Ascending aorta (tissue), 2 donors: ENCODE data around the gene HHAT. TPM values are rescaled to one million over a fixed set of nuclear protein-coding genes. Genes with fewer than 3 reads are reported as not detected.

ENCODE experiments used
- DNase-seq, 2 donors: peaks; one replicate each; pipeline ENCODE4 v3.0.0-alpha.2; 2019; ENCODE audit warnings: low spot score in 2 of 2
- H3K27ac ChIP-seq, 2 donors: fragments of 200-600 bp; sonication (generic); one replicate each; pipeline ENCODE4 v1.5.1; 2016 to 2017; ENCODE audit warnings: mild to moderate bottlenecking in 1 of 2
- H3K27me3 ChIP-seq: fragments of 200-600 bp; sonication (generic); one replicate; pipeline ENCODE4 v1.5.1; 2017
- H3K36me3 ChIP-seq, 2 donors: fragments of 200-600 bp; sonication (generic); one replicate each; pipeline ENCODE4 v1.5.1; 2016
- H3K4me1 ChIP-seq, 2 donors: fragments of 200-600 bp; sonication (generic); one replicate each; pipeline ENCODE4 v1.5.1; 2016 to 2017; ENCODE audit warnings: mild to moderate bottlenecking in 1 of 2
- H3K4me3 ChIP-seq, 2 donors: fragments of 200-600 bp; sonication (generic); one replicate each; pipeline ENCODE4 v1.5.1; 2016 to 2017; ENCODE audit warnings: mild to moderate bottlenecking in 1 of 2
- H3K9me3 ChIP-seq, 2 donors: fragments of 200-600 bp; sonication (generic); one replicate each; pipeline ENCODE4 v1.5.1; 2016
- intact Hi-C: fragments of 100-400 bp; cut with DNase I; formaldehyde crosslinking; loops from one replicate; pipeline ENCODE4 v1.15.1; 2023
- total RNA-seq: library from RNA; depleted of rRNA; stranded (reverse); fragments of >200 nt; gene quantifications from one replicate; pipeline ENCODE4 v1.1.0, GENCODE V29; 2016
- TF ChIP-seq, protein P1 (sequence below), 3 experiments: fragments of 200-600 bp in 2 of 3; fragments of 450-650 bp in 1 of 3; sonication (generic) in 2 of 3; IDR thresholded peaks; one replicate each; pipeline ENCODE4 v1.5.1; 2016 to 2019; ENCODE audit warnings: antibody characterized with exemption in 3 of 3, mild to moderate bottlenecking in 1 of 3, moderate library complexity in 1 of 3

The HHAT gene
- total RNA-seq, 1 donor from 2014 or later: 1.2 TPM

DNA sequence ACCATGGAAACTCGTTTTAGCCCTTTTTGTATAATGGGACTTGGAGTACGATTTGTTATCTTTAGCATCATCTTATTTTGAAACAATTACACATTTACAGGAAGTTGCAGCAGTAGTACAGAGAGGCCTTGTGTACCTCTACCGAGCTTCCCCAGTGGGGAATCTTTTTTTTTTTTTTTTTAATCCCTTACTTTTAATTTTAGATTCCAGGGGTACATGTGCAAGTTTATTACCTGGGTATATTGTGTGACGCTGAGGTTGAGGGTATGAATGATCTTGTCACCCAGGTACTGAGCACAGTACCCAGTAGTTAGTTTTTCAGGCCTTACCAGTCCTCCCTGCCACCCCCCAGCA, 45.9 kb downstream of the HHAT start:
- Histone ChIP-seq H3K4me1 (no peaks in the 10 kb centered on the region), H3K36me3 (no peaks in the 10 kb centered on the region), H3K4me3 (no peak overlapping the region), H3K27ac (no peak overlapping the region), H3K27me3 (no peaks in the 10 kb centered on the region), H3K9me3 (no peaks in the 10 kb centered on the region)
- DNase-seq: no peak
- intact Hi-C loops: no loop called here
- TF ChIP-seq, protein P1, sequence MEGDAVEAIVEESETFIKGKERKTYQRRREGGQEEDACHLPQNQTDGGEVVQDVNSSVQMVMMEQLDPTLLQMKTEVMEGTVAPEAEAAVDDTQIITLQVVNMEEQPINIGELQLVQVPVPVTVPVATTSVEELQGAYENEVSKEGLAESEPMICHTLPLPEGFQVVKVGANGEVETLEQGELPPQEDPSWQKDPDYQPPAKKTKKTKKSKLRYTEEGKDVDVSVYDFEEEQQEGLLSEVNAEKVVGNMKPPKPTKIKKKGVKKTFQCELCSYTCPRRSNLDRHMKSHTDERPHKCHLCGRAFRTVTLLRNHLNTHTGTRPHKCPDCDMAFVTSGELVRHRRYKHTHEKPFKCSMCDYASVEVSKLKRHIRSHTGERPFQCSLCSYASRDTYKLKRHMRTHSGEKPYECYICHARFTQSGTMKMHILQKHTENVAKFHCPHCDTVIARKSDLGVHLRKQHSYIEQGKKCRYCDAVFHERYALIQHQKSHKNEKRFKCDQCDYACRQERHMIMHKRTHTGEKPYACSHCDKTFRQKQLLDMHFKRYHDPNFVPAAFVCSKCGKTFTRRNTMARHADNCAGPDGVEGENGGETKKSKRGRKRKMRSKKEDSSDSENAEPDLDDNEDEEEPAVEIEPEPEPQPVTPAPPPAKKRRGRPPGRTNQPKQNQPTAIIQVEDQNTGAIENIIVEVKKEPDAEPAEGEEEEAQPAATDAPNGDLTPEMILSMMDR (IDR thresholded peaks at IDR 0.05): no peak

DNA sequence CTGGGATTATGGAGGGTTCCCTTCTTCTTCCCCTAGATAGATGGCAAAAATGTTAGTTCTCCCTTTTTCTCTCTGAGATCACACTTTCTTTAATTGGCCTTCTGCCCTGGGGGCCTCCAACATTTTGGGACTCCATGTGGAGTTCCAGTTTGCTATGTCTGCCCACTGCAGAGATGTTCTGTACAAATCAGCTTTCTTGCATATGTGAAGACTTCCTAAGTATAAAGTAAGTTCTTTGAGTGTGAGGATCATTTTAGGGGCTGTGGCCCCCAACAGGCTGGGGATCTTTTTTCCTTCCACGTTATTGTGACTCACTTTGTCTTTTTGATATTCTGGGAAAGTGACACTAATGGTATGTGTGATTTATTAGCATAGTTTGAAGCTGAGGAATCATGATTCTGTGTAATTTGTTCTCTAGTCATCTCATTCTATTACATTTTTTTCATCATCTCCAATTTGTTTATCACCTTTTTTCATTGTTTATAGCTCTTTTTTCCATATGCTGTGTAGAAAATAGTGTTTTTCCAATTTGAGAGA, 48.2 kb downstream of the HHAT start:
- Histone ChIP-seq H3K4me3 (no peak overlapping the region), H3K36me3 (no peaks in the 10 kb centered on the region), H3K9me3 (no peaks in the 10 kb centered on the region), H3K27ac (no peak overlapping the region), H3K4me1 (no peaks in the 10 kb centered on the region), H3K27me3 (no peaks in the 10 kb centered on the region)
- DNase-seq: no peak
- intact Hi-C loops: no loop called here
- TF ChIP-seq, protein P1 (IDR thresholded peaks at IDR 0.05): no peak

DNA sequence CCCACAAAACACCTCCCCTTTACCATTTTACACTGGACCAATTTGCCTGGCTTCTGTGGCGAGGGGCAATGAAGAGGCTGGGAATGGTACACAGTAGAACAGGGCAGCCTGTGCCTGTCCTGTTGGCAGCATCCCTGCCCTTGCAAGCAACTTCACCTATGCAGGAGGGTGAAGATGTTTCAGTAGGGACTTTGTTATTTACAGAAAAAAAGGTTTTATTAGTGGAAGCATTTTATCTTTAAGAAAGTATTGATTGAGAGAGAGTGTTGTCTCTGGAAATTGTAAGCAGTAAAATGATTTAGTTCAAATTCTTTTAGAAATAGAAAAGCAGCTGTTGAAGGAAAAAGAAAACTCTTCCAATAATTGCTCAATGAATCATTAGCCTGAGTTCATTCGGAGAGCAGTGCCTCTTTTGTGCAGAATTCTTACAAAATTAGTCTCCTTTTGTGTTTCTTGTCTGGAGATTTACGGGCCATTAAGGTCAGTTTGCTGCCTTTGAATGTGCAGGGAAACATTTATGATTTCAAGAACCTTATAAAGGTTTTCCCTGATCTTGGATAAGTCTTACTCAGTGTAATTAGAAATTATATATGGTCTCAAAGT, 49.1 kb downstream of the HHAT start:
- no peaks in the 10 kb centered on the region for H3K4me1 ChIP-seq
- no peak overlapping the region for H3K4me3 ChIP-seq
- intact Hi-C loops: no loop called here
- TF ChIP-seq, protein P1 (IDR thresholded peaks at IDR 0.05): no peak
- DNase-seq: no peak
- no peaks in the 10 kb centered on the region for H3K27me3 ChIP-seq
- H3K9me3 ChIP-seq: no peaks in the 10 kb centered on the region
- no peak overlapping the region for H3K27ac ChIP-seq
- H3K36me3 ChIP-seq: no peaks in the 10 kb centered on the region

DNA sequence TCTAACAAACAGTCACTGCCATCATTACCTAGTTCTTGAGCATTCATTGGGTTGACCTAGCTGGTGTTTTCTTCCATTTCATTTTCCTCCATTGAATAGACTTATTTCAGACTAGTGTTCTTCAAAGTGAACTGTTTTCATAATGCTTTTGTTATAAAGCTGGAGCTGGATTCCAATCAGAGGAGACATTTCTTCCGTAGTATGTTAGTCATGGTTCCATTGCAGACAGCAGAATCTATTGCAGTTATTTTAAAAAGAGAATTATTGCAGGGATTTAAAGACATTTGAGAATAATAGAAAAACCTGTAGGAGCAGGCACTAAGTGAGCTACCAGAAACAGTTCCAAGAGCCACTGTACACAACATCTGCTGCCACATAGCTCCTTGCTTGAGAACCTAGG, 50.0 kb downstream of the HHAT start:
- DNase-seq: no peak
- no peak overlapping the region for H3K4me3 ChIP-seq
- H3K36me3 ChIP-seq: no peaks in the 10 kb centered on the region
- no peaks in the 10 kb centered on the region for H3K27me3 ChIP-seq
- H3K9me3 ChIP-seq: no peaks in the 10 kb centered on the region
- no peak overlapping the region for H3K27ac ChIP-seq
- intact Hi-C loops: no loop called here
- H3K4me1 ChIP-seq: no peaks in the 10 kb centered on the region
- TF ChIP-seq, protein P1 (IDR thresholded peaks at IDR 0.05): no peak

DNA sequence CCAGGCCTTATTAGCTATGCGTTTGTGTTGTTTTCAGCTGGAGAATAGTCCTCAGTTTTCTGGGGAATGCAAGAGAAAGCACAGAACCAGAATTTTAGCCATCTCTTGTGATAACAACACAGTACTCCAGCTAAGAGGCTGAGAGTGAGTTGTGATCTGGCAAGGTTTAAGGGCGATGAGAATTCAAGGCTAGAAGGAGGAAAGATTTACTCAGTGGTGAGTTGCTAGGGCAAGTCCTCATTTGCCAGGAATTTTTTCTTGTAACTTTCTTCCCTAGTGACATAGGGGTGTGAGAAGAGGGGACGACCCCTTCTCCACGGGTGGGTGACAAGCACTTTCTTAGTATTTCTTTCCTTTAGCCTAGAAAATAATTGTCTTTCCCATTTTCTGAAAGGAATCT, 53.2 kb downstream of the HHAT start:
- intact Hi-C loops: no loop called here
- Histone ChIP-seq H3K9me3 (no peaks in the 10 kb centered on the region), H3K27ac (no peak overlapping the region), H3K4me3 (no peak overlapping the region), H3K36me3 (no peaks in the 10 kb centered on the region), H3K27me3 (no peaks in the 10 kb centered on the region), H3K4me1 (no peaks in the 10 kb centered on the region)
- TF ChIP-seq, protein P1 (IDR thresholded peaks at IDR 0.05): no peak
- DNase-seq: no peak

DNA sequence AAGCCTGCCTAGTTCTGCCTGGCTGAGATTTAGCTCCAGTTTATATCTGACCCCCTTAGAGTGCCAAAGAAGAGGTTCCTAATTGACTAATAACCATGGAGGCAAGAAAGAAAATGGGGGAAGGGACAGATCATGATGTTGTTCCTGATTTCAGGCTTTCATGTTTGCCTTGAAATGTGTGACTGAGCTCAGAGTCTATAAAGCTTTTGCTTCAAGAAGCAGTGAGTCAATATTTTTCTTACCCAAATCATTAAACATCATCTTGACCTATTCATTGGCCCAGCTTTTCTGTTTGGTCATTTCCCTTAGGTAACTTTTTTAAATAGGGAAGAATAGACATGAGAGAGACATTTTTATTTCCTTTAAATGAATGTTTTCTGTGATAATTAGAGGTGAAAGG, 55.9 kb downstream of the HHAT start:
- no peak overlapping the region for H3K4me3 ChIP-seq
- no peaks in the 10 kb centered on the region for H3K9me3 ChIP-seq
- H3K27ac ChIP-seq: no peak overlapping the region
- TF ChIP-seq, protein P1 (IDR thresholded peaks at IDR 0.05): no peak
- H3K27me3 ChIP-seq: no peaks in the 10 kb centered on the region
- H3K36me3 ChIP-seq: no peaks in the 10 kb centered on the region
- intact Hi-C loops: no loop called here
- H3K4me1 ChIP-seq: no peaks in the 10 kb centered on the region
- DNase-seq: no peak
